HG03097 (cell line): ENCODE data around the gene POLA2.

ENCODE experiments used
- ATAC-seq: cut with Tn5 transposase; IDR thresholded peaks from one replicate; pipeline ENCODE4 v1.9.1; 2021; ENCODE audit not compliant: unreplicated experiment, low FRiP score

The POLA2 gene

GRCh38 chr11:65279741-65280440 lies 18.1 kb downstream of the POLA2 start:
- no peak for ATAC-seq

GRCh38 chr11:65280646-65281045 lies 18.9 kb downstream of the POLA2 start:
- ATAC-seq: no peak

- ATAC-seq: no peak
Measured at GRCh38 chr11:65286686-65287085, 24.9 kb downstream of the POLA2 start.

GRCh38 chr11:65287601-65288000 lies 25.8 kb downstream of the POLA2 start:
- no peak for ATAC-seq

GRCh38 chr11:65288706-65289536 lies 27.2 kb downstream of the POLA2 start:
- ATAC-seq: no peak

- ATAC-seq: no peak
Measured at GRCh38 chr11:65290448-65291165, 28.8 kb downstream of the POLA2 start.

- no peak for ATAC-seq
Measured at GRCh38 chr11:65291613-65292012, 29.9 kb downstream of the POLA2 start.

- no peak for ATAC-seq
Measured at GRCh38 chr11:65292890-65293289, 31.1 kb downstream of the POLA2 start.

GRCh38 chr11:65293909-65294381 lies 32.2 kb downstream of the POLA2 start:
- ATAC-seq: no peak

- no peak for ATAC-seq
Measured at GRCh38 chr11:65295001-65295400, 33.2 kb downstream of the POLA2 start.

- no peak for ATAC-seq
Measured at GRCh38 chr11:65295571-65296341, 34.0 kb downstream of the POLA2 start.

GRCh38 chr11:65297026-65297672 lies 35.4 kb downstream of the POLA2 start:
- no peak for ATAC-seq

GRCh38 chr11:65298131-65298535 lies 36.4 kb downstream of the POLA2 start:
- ATAC-seq: no peak

- ATAC-seq: no peak
Measured at GRCh38 chr11:65298655-65299179, 37.0 kb downstream of the POLA2 start.

- no peak for ATAC-seq
Measured at GRCh38 chr11:65300621-65301275, 39.0 kb downstream of the POLA2 start.

- no peak for ATAC-seq
Measured at GRCh38 chr11:65301491-65302329, 39.9 kb downstream of the POLA2 start.

GRCh38 chr11:65303555-65303954 lies 41.8 kb downstream of the POLA2 start:
- ATAC-seq: no peak

GRCh38 chr11:65304110-65304509 lies 42.3 kb downstream of the POLA2 start:
- ATAC-seq: no peak
